HG03175 (cell line): ENCODE results near the gene MARCHF5.

Source experiments
- ATAC-seq: cut with Tn5 transposase; IDR thresholded peaks from one replicate; pipeline ENCODE4 v1.9.1; 2021; ENCODE audit warnings: mild to moderate bottlenecking, moderate library complexity; ENCODE audit not compliant: unreplicated experiment

MARCHF5 gene, protein sequence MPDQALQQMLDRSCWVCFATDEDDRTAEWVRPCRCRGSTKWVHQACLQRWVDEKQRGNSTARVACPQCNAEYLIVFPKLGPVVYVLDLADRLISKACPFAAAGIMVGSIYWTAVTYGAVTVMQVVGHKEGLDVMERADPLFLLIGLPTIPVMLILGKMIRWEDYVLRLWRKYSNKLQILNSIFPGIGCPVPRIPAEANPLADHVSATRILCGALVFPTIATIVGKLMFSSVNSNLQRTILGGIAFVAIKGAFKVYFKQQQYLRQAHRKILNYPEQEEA

DNA sequence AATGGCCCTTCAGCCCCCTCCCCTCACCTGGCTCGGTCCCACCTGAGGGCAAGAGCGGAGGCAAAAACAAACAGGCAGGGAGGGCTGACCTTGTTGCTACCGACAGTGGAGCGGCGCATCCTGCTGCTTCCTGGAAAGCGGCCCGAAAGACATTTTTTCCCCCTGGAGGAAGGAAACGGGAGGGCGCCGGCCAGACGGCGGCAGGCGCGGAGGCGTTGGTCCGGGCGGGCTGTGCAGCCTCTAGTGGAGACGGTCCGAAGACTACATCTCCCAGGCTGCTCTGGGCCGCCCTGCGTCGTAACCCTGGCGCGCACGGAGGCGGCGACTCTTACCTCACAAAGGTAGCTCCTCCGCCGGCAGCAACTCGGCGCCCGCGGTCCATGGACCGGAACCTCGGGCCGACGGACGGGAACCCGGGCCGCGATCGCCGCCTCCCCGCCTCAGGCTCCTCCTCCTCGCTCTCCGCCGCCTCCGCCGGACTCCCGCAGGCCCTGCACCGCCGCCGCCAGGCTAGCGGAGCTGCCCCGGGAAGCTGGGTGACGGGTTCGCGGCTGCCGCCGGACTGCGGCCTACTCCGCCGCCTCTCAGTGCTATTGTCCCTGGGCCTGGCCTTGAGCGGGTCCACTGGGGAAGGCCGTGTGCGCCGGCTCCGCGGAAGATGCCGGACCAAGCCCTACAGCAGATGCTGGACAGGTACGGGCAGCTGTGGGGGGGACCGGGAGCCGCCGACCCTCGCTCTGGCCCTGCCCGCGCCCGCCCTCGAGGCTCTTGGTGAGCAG, at the start of gene MARCHF5, which contains the start of gene CPEB3:
MARCHF5 (plus strand) TSS at position 331 of the 779 bp plus-strand sequence; CDS start at position 659, 328 bp downstream.
CPEB3 (minus strand) TSS at position 242 of the 779 bp plus-strand sequence. CDS start 50,728 bp downstream, outside the sequence.
- peak; percentile 98 for ATAC-seq

DNA sequence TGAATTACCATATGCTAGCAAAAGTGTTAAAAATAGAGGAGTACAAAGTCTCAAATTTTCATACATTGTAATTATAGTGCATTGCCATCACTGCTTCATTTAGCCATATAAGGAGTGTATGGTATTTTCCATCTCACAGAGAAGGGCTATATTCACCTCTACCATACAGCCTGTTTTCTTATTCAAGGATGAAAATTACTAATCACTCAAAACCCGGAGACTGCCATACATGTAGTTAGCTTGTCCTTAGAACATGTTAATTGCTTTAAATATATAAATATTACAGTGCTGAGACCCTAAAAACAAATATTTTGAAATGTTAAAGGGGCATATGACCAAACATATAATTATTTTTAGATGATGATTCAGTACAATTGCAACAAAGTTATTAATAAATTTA, 49.5 kb upstream of the MARCHF5 start:
- ATAC-seq = no peak

DNA sequence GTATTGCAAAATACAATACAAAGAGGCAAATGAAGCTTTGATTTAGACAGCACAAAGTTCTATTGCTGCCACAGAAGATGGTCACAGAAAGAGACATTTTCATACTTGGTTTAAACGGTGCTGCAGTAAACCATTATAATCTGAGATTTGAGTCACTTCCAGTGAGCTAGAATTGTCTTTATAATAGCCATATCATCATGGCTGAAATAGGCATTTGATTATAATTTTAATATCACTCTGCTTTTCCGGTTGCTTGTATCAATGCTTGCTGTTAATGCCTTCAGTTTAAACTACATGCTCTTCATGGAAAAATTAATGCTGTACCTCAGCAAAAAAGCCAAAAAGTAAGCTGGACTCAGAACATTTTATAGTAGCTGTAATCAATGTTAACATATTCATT, 48.6 kb upstream of the MARCHF5 start:
- no peak for ATAC-seq

DNA sequence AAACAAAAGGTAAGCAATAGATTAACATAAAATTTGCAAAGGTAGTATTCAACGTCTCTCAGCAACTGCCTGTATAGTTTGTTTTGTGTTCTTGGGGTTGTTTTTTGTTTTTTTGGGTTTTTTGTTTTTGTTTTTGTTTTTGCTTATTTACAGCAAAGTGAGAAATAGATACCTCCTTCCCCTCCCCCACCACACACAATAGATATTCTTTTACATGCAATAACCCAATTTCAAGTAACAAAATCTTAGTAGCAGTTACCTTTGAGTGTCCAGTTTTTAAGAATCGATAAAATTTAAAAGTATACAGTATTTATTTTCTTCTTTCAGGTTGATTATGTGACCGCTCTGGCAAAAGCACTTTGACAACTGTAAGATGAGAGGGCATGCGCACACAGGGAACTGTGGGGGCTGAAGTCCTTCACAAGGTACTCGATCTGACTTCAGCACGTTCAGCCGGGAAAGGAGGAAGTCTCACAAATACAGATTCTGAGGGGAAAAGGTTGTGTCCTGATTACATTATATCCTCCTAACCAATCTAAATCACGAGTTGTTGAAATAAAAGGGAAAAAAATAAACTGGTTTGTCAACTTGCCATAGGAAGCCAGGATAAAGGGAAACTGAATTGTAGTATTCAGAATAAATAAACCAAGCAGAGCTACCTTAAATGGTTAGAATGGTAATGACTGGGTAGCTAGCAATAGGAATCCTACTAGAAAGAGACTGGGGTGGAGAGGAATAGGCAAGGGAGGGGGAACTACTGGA, 47.9 kb upstream of the MARCHF5 start:
- no peak for ATAC-seq

DNA sequence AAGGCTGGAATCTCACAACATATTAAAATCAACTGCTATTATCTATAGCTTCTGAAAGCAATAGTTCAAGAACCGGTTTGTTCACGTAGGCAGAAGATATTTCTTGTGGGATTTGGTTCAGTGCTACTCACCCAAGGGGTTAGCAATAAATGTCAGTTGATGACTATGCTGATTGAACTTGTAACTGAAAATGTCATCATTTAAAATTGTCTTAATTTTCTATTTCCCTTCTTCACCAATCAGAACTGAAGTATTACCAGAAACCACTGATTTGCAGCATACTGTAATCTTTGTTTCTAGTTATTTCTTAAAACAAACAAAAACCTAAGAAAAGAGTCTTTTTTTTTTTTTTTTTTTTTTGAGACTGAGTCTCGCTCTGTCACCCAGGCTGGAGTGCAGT, 46.2 kb upstream of the MARCHF5 start:
- ATAC-seq = no peak

DNA sequence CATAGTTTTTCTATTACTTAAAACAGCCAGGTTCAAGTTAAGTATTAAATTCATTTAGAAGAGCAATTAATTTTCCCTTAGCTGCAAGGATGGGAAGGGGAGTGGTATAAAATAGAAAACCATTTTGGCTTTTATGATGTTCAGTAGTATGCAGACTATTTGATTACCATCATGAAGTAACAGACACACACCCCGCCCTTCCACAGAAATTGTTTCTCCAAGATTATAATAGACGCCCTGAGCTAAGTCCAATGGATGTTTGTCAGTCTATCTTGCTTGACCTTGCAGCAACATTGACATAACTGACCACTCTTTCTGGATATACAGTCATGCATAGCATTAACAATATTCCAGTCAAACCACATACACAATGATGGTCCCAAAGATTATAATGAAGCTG, 42.4 kb upstream of the MARCHF5 start:
- no peak for ATAC-seq

DNA sequence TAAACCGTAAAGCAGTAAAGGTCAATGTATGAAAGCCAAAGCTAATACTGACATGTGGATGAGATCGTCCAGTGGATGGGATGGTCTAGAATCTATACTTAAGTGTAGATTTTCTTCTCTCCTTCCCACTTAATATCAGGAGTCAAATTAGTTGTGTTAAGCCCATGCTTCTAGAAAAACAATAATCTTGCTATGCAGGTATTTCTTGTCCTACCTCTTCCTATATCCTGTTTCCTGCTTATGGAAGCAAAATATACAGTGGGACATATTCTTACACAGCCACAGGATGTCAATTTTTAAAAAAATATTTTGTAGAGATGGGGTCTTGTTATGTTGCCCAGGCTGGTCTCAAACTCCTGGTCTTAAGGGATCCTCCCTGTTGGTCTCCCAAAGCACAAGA, 27.6 kb upstream of the MARCHF5 start:
- no peak for ATAC-seq

DNA sequence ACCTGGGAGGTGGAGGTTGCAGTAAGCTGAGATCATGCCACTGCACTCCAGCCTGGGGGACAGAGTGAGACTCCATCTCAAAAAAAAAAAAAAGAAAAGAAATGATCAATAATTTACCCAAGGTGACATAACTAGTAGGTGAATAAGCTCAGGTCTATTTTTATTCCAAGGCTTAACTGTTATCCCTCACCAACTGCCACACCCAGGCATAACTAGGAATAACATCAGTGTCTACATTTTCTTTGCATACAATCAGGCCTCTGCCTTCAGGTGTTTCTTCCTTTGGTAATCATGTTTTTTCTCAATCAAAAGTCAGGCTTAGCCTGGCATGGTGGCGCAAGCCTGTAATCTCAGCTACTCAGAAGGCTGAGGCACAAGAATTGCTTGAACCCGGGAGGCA, 26.7 kb upstream of the MARCHF5 start:
- ATAC-seq = no peak

DNA sequence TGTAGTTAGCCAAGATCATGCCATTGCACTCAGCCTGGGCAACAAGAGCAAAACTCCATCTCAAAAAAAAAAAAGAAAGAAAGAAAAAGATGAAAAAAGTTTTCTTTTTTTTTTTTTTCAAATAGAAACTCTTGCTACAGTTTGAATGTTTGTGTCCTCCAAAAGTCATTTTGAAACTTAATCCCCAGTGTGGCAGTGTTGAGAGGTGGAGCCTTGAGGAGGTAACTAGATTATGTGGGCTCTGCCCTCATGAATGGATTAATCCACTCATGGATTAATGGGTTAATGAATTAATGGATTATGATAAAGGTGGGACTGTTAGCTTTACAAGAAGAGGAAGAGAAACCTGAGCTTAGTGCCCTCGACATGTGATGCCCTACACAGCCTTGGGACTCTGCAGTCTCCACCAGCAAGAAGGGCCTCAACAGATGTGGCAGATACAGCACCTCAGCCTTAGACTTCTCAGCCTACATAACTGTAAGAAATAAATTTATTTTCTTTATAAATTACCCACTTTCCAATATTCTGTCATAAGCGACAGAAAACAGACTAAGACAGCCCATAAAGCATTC, 25.2 kb upstream of the MARCHF5 start:
- ATAC-seq = peak; percentile 55

DNA sequence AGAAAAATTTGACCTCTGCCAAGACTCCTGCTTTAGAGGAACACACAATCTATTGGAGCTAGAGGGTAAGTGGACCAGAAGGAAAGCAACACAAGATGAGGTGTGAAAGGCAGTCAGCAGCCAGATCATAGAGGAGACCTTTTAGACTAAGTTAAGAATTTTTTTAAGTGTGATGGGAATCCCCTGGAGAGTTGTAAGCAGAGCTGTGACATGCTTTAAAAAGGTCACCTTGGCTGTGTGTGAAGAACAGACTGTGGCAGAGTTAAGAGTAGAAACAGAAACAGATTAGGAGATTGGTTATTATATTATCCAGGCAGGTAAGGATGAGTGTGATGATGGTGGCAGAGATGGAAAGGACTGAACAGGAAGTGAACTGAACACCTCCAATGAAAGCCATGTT, 23.6 kb upstream of the MARCHF5 start:
- ATAC-seq = no peak

DNA sequence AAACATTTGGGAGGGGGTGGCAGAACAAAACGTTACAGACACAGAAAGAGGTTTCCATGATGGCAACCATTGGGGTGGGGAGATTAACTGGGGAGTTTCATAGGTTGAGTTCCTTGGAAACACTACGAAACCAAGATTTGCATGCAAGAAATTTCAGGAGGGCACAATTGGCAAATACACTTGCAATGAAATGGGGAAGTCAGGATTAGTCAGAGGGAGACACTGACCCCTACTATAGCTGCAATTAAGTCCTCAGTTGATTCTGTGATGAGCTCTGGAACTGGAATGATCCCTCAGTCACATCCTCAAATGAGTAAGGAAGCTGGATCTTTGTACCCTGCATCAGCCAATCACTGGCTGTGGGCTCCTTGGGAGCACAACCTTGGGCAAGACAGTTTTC, 22.2 kb upstream of the MARCHF5 start:
- ATAC-seq = no peak

DNA sequence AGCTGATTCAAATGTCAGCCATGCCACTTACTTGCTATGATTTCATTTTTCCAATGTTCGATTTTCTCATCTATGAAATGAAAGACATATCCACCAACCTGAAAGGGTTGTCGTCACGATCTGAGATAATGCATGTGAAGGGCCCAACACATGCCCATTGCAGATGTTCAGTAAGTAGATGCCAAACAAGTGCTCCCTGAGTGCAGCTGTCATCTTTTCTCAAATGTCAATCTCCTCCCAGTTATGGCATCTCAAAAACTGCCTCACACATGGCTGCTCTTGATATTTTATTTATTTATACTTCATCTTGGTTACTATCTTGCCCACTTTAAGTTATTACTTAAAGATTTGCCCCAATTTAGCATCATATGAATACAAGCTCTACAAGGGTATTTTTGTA, 16.9 kb upstream of the MARCHF5 start:
- no peak for ATAC-seq

DNA sequence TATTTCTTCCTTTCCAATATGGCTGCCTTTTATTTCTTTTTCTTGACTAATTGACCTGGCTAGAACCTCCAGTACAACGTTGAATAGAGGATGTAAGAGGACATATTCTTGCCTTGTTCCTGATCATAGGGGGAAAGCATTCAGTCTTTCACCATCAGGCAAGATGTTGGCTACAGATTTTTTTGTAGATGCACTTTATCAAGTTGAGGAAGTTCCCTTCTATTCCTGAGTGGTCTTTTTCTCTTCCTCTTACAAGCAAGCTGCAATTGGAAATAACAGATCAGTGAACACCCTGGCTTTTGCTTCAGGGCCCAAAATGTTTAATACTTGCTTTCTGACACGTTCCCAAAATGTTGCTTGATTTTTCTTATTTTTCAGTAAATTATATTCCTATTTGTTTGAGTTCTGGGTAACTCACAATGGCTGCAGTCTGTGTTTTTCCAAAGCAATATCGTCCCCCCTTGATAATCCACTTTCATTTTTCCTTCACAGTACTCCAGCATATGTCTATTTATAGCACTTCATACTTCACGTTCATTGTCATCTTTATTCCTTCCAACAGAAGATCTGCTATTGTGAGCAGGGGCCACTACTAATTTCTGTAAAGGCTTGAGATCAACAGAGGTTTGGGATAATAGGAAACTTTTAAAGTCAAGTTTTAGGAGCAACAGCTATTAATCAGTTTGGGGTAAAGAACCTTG, 11.8 kb upstream of the MARCHF5 start:
- no peak for ATAC-seq

DNA sequence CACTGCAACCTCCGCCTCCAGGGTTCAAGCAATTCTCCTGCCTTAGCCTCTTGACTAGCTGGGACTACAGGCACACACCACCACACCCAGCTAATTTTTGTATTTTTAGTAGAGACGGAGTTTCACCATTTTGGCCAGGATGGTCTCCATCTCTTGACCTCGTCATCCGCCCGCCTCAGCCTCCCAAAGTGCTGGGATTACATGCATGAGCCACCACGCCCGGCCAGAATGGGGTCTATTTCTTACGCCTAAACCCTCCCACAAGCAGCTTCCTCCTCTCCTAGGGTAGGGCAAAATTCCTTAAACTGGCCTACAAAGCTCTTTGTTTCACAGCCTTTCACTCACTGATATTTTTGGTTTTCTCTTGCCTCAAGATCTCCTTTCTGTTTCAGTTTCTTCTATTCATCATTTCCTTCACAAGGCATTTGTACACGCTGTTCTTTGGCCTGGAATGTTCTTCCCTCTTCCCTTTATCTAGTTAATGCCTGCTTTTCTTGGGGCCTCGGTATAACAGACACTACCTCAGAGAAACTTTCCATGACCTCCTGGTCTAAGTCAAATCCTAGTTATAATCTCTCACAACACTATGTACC, 6.8 kb upstream of the MARCHF5 start:
- ATAC-seq = no peak

DNA sequence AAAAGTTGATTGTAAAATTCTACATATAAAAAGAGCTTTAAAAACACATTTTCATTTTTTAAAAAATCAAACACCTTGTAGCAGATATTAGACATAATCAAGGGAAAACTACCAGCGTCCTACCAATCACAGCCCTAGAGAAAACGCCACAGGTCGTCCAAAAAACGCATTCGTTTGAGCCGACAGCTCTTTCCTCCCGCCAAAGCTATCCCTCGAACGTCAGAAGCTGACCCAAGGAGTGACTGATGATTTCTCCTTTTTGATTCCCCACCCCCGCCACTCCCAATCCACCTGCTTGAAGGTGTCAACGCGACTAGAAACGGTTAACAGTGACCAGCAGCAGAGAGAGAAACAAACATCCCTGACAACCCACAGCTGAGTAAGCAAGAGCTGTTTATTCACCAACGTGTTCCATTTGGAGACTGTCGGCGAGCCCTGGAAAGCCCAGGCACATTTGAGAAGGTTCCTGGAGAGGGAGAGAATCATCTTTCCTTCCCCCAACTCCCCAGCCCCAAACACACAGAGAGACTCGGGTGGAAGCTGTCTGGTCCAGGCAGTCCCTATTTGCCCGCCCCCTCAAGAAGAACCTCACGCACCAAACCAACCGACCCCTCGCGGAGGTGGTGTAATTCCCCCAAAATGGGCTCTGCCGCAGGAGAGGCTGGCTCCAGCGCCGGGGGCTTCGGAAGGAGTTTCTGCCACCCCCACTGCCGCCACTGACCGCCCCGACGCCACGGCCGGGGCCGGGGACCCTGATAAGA, 711 bp upstream of the MARCHF5 start:
- ATAC-seq = no peak

DNA sequence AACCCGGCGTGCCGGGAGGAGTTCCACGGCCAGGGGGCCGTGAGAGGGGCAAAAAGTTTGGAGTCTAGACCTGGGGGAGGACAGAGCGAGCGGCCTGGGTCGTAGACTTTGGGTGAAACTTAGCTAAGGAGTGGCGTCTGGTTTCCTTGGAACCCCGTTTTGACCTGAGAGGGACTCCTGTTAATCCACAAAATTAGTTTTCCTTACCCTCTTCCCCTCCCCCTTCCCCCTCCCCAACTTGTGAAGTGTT, 574 bp downstream of the MARCHF5 start:
- no peak for ATAC-seq

DNA sequence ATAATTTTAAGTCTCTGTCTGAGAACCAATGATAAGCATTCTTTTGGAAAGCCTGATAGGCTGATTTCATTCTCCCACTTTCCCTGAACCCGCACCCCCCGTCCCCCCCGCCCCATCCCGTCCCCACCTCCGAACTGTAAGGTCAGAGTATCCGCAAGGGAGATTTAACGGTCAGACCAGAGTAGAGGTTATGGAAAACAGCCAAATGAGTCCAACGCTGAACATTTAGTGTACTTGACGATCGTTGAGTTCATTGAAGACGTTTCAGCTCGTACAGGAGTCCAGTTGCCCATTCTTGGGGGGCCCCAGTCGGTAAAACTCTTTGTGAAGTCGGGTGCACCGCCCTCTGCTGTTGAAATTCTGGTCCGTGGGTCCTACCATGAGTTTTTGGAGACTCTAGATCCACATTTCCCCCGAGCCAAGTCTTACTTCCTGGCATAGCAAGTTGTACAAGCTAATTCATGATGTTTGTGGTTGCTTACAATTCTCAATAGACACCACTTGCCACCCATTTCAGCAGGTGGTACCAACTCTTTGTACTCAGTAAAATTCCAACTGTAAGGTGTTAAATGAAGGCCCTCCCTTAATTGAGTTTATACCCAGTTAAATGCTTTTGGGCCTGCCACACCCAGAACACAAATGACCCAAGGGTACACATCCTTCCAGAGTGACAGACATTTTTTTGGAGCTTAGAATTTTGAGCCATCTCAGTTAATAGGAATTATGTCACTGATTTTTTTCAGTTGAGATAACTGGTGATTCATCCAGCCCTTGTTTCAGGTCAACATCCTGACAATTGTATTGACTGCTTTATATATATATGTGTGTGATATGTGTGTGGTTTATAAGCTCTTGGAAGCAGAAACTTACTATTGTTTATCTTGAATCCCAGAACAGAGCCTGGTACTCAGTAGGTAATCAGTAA, 1.2 kb downstream of the MARCHF5 start:
- ATAC-seq = no peak

DNA sequence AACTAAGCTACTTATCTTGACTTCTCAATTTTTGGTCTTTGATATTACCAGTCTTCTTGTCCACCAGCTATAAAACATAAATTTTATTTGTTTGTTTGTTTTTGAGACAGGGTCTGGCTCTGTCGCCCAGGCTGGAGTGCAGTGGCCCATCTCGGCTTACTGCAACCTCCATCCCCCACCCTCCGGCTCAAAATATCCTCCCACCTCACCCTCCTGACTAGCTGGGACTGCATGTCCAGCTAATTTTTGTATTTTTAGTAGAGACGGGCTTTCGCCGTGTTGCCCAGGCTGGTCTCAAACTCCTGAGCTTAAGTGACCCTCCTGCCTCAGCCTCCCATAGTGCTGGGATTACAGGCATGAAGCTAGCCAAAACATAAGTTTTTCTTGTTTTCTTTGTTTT, 7.5 kb downstream of the MARCHF5 start:
- ATAC-seq = no peak

DNA sequence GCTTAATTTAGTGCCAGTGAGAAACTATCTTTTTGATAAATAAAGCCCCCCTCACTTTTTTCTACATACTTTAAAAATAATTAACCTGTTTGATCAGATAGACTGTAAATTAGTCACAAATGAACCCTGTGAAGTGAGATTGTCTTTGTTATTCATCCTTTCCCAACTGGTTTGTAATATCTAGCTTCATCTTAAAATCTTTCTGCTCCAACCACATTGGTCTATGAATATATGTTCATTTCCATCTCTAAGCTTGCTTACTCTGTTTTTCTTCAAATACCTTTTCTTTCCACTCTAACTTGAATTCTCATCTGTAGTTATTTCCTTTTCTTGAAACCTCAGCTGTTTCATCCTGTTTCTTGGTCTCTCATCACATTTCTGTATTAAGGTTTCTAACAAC, 12.1 kb downstream of the MARCHF5 start:
- ATAC-seq = no peak
